NCI-H2081 treated with DMSO at 0.1 percent for 48 hours (cell line): ENCODE data around the gene PHEX.
A peak's percentile ranks its signal among the peaks of the same experiment; 100 is the strongest.

Experiments
- DNase-seq: peaks from one replicate; lab custom pipeline; 2025; lab: John Stamatoyannopoulos, UW

The PHEX gene

DNA sequence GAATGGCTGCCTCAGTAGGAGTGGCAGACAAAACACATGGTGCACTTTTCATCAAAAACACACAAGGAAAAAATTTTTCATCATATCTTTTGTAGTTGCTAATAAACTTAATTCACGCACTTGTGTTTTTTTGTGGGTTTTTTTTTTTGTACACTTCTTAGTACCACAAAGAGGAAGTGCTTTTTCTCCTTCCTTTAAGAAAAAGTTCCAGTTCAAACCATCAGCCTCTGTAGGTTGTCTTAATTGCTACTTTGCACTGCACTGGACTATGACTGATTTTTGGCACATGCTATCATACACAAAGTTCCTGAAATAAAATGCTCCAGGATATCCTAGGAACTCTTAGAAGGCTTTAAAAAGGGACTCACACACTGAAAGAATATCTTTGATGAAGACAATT is at the start of gene PHEX:
Gene PHEX, plus strand, starts transcription at position 242 of the 400 bp plus-strand sequence. CDS start 681 bp downstream, outside the sequence.
- DNase-seq, result no peak

DNA sequence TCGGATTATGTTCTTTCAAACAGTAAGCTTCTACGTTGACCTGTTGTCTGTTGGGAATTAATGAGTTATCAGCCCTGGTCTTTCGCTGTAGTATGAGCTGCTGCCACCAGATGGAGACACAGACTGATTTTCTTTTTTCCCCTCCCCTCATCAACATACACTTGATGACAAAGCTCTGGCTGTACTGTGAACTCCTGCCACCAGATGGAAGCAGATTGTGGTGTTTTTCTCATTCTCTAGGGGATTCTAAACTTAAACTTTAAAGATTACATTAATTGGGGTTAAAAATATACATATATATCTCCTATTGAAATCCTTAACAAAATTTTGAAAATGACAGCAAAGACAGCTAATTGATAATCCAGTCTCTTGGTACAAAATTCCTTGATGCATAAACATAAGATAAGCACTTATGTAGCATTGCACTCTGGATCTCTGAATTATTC is 46.8 kb upstream of the PHEX start:
- DNase-seq, result peak; percentile 53

DNA sequence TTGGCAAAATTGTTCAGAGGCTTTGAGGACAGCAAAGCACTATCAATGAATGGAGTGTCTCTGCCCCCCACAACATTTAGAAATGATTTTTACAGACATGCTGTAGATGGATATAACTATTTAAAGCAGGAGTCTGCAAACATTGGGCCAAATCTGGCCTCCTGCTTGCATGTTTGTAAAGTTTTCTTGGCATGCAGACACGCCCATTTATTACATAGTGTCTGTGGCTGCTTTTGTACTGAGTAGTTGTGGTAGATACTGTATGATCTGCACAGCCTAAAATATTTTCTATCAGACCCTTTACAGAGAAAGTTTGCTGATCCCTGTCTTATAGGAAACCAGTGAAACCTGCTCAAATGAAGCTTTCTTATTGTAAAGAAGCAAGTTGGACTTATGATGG is 45.5 kb upstream of the PHEX start:
- DNase-seq, result no peak

DNA sequence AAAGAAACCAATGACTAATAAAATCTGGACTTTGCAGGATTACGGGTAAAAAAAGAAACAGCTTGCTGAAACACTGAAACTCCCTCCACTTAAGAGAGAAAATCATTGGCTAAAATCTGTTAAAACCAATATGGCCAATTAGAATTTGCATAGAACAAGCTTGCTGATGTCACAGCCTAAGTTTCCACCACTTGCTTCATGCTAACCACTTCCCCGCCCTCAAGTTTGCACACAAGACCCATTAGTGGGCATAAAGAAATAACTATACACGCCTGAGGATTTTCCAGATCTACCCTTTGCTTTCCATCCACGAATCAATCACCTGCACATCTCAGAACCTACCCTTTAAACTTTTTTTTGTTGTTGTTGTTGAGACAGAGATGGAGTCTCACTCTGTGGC is 42.7 kb upstream of the PHEX start:
- DNase-seq, result no peak

DNA sequence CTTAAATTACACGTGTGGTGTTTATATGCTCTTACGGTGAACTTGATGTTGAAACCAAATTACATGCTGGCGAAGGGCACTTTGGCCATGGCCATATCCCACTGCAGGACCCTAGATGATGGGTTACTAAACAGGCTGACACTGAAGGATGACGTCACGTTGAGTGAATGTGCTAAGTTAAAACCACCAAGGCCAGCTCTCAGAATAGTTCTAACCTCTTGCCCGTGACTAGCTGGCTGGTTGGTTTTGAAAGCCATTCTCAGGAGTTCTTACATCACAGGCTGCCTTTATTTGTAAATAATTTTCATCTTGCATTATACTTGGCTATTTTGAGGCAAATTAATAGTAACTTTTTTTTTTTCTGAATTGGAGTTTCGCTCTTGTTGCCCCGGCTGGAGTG is 41.3 kb upstream of the PHEX start:
- no peak for DNase-seq

DNA sequence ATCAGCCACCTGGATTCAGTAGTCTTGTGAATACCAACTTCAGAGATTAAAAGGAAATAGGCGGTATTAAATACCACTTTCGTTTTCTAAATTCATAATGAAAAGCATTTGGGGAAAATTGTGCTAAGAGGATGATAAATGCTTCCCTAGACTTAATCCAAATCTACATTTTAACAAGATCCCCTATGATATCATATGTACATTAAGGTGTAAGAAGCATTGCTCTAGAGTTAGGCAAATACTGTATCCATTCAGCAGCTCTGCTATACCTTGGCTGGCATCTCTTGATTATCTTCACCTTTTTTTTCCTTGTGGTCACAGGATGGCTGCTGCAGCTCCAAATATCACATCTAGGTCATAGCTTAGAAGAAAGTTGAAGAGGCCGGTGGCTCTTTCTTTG is 40.6 kb upstream of the PHEX start:
- DNase-seq, result no peak

DNA sequence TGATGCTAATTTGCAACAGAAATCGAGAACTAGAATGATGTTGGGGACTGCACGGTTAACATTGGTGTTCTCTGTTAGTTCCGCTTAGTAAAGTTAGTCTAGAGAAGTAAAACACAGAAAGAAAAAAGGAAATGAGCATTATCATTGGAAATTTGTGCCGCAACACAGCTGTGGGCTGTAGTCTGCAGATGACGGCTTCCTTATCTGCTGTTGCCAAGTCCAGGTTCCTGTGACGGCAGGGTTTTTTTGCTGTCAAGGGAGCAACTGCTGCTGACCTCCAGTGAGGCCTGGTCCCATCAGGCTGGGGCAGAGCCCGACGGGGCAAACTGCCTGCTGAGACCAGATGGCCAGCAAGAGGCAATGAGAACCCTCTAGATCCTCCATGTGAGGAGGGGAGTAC is 38.9 kb upstream of the PHEX start:
- DNase-seq, result no peak

DNA sequence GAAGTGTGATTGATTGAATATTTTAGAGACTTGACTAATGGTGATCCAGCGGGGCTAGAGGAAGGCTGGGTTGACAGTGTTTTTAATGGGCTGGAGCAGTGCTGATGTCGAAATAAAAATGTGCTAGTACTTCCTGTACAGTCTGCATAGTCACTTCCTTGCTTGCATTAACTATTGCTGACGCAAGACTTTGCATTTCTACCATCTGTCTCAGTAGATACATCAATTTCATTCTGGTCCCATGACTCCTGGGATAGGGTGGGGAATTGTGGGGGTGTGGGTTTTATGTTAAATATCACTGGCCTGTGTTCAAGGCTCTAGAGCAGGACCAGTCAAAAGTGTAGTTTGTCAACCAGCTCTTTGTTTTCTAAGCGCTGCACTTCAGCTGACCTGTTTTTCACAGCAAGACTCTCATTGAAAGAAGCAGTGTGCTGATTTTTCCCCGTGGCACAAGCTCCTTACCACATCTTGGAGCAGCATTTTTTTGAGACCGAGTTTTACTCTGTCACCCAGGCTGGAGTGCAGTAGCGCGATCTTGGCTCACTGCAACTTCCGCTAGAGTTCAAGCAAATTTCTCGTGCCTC is 35.2 kb upstream of the PHEX start:
- DNase-seq, result no peak

DNA sequence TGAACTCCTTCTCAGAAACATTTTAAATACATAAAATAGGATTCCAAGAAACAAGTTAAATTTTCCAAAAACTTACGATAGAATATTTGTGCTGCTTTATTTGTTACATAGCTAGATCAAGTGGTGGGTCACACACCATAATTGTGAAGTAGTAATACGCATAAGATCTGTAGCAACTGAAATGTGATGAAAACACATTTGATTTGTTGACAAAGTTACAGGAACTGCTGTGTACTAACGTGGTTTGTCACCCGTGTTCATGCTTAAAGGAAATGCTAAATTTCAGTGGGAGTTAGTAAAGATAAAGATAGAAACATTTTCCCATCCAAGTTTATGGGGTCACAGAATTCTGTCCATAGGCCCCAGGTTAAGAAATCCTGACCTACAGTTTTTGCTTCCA is 34.1 kb upstream of the PHEX start:
- DNase-seq, result no peak

DNA sequence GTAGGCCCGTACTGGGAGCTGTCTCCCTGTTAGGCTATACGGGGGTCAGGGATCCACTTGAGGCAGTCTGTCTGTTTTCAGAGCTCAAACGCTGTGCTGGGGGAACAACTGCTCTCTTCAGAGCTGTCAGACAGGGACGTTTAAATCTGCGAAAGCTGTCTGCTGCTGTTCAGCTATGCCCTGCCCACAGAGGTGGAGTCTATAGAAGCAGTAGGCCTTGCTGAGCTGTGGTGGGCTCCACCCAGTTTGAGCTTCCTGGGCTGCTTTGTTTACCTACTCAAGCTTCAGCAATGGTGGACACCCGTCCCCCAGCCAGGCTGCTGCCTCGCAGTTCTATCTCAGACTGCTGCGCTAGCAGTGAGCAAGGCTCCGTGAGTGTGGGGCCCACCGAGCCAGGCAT is 27.3 kb upstream of the PHEX start:
- no peak for DNase-seq

DNA sequence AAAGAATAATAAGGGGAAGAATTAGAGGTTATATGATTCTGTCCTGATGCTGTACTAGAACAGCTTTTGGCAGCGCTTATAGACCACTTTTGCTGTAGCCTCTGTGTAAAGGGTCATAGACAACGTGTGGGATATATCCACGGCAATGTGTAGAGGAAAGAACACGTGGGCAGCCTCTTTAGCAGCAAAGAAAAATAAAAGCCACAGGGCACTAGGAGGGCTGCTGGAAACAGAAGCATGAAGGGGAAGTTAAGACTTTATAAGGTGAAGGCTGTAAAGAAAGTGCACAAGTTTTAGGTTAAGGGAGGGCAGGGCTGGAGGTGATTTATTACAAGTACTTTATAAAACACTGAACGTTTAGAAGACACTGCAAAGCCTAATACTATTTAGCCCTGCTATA is 20.1 kb upstream of the PHEX start:
- no peak for DNase-seq

DNA sequence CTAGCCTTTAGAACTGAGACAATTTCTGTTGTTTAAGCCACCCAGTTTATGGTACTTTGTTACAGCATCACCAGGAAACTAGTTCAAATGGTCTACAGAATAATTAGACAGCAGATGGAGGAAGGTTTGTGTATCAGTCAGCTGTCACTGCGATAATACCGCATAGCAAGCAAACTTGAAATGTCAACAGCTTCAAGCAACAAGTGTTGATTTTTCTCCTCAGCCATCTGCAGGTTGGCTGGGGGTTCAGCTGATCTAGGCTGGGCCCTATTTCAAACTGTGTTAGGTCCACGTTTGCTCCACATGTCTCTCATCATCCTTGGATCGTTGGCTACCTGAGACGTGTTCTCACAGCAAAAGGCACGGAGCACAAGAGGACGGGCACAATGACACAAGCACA is 19.2 kb upstream of the PHEX start:
- DNase-seq, result no peak

DNA sequence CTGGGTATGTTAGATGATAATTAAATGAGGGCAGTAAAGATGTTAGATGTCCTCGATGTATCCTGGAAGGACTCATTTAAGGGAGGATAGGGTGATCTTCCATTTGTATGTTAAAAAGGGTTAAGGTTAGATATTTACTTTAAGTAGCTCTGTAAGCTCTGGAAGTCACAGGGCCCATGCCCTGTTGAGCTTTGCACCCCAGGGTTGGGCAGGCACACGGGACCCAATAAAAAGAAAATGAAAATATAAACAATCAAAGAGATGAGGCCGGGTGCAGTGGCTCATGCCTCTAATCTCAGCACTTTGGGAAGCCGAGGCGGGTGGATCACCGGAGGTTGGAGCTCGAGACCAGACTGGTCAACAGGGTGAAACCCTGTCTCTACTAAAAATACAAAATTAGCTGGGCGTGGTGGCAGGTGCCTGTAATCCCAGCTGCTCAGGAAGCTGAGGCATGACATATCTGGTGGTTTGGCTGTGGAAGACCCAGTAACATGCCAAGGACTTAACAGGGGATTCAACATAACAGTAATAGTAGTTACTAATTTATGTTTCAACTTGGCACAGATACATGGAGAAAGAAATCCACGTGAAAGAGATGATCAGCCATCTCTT is 16.9 kb upstream of the PHEX start:
- no peak for DNase-seq

DNA sequence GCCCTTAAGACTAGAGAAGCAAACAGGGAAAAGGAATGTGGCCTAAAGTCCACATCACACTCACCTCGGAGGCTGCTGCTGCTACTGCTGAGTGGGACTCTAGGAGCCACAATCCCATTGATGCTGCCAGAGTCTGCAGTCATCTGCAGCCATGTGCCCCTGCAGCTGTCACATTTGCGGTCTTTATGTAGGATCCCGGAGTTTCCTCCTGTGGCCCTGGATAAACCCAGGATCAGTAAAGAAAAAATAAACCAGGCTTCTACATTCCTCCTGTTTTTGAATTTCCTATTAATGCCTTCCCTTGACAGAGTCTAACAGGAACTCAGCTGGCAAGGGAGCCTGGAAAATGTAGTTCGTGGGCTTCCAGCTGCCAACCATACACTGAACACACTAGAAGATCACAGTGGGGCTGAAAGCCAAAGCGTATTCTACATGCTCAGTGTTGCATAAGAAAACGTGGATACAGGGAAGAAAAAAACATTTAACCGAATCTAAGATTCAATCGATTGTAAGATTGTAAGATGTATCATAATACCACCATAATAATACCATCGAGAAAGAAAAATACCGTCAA is 10.3 kb upstream of the PHEX start:
- DNase-seq, result no peak

DNA sequence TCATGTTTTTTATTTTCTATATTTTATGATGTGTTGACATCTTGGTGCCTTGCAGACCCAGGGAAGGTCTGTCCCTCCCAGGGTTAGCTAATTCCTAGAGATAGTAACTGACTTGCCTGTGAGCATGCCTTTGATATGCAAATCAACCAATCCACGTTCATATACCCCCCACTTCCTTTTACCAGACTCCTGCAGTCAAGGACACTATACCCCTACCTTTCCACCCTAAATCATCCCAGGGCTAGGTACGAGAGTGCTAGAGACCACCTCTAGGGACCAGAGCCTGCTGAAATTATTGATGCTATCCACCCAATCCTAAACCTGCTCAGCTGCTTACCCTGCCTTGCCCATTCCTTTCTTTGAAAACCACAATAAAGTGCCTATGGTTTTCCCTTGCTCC is 7.5 kb upstream of the PHEX start:
- DNase-seq, result no peak

DNA sequence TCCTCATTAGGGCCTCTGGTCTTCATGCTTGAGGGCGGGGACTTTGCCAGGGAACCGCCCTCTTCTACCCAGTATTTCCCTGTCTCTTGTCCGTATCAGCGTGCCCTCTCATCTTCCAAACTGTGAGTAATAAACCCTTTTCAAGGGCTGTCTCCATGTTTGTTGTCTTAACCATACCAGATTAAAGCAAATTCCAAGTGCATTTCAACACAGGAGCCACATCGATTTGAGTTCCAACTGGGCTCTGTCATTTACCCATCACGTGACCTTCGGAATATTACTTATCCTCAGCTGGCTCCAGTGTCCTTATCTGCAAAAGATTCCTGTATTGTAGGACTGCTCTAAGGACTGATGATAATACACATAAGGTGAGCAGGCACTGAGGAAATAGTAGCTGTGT is 6.4 kb upstream of the PHEX start:
- DNase-seq, result no peak

DNA sequence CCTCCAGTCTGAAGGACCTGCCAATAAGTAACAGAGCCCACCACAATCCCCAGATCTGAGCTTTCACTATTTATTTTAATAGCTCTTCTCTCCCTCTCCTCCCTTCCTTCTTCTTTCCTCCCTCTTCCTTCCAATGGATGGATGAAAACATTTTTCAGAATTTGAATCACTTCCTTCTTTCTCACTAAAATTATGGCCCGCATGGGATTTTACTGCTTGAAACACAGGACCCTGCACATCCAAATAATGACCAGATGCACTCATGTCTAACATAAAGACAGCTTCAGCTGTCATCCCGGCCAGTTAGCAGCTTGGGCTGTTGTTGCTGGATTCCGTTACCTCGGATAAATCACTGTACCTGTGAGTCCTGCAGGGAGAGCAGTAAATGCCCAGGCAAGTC is 5.4 kb upstream of the PHEX start:
- DNase-seq, result no peak

DNA sequence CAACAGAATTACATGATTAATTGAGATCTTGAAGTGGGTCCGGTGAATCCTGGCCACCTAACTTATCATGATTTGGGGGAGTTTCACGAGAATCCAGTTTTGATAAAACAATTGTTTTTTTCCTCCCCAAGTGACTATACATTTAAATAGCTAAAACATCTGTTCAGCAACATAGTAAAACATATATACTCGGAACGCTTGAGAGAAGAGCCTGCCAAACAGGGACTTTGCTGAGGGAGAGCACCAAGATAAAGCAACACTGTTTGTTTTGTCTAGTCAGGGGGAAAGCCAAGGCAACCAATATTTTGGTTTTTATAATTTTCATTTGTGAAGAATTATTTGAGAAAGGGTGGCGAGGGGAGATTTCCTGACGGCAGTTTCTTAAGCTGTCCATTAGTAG is 381 bp downstream of the PHEX start:
- no peak for DNase-seq

DNA sequence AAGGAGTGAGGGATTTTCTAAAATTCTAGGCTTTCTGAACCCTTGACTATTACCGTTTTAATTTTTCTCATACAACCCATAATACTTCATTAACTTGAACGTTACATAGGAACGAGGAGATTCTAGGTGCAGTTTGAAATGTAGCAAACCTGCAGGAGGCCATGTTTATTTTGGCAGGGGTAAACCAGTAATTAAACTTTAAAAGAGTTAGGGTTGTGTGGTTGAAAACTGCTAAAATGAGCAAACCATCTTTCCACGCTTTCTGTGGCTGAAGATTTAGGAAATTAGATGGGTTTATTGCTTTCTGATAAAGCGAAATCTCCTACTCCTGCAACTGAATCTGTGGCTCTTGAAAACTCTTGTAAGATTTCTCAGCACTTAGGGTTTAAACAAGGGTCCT is 1.7 kb downstream of the PHEX start:
- no peak for DNase-seq

DNA sequence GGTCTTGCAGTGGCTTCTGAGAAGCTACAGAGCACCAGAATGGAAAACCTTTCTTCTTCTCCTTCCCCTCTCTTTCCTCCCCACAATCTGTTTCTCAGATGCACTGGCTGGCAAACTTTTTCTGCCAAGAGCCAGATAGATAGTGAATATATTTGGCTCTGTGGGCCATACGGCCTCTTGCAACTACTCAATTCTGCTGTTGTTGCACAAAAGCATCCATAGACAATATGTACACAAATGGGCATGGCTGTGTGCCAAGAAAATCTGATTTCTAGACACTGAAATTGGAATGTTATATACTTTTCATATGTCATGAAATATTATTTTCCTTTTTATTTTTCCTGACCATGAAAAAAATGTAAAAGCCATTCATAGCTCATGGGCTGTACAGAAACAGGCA is 3.1 kb downstream of the PHEX start:
- no peak for DNase-seq

DNA sequence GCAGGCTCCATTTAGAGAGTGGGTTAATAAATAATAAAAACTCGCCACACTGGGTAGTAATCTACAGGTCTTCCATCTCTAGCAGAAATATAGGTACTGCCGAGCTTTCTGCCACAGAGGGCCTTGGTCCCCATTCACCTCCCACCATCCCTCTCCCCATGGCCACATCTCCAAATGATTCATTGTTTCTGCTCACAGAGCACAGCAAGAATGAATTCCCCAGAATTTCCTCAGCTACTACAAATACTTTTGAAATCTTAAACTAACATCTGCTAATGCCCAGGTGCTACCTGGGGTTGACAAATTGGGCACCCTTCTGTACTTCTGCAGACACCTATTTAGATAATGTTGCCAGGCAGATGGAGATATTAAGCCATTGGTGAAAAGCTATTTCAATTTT is 5.1 kb downstream of the PHEX start:
- DNase-seq, result no peak

DNA sequence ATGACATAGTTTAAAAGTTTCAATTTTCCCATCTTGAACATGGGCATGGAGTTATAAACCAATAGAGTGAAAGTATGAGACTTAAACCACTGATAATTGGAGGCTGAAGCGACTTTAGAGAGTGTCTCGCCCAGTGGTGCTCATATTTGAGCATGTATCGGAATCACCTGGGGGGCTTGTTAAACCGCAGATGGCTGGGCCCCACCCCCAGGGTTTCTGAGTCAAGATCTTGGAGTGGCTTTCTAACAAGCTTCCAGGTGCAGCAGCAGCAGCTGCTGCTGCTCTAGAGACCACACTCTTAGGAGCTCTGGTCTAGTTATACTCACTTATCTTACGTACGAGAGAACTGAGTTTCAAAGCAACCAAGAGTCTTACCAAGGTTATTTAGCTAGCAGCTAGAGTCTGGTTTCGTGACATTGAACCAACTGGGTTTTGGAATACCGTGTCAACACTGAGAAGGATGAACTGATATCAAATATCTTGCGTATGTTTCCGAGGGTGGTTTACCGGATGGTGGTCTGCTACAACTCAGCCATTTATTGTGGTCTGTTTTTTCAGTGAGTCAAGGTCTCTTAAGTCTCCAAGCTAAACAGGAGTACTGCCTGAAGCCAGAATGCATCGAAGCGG is 5.9 kb downstream of the PHEX start:
- DNase-seq, result no peak

DNA sequence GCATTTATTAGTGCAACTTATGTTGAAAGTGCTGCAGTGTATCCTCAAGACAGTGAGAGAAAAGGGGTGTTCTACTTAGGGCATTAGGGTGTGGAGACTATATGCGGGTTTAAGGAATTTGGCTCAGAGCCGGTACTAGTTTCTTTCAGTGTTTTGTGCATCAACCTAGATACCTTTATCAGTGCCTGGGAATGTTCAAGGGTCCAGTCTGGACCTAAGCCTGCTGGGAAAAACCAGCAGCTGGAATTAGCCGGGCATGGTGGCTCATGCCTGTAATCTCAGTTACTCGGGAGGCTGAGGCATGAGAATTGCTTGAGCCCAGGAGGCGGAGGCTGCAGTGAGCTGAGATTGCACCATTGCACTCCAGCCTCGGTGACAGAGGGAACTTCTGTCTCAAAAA is 7.4 kb downstream of the PHEX start:
- no peak for DNase-seq

DNA sequence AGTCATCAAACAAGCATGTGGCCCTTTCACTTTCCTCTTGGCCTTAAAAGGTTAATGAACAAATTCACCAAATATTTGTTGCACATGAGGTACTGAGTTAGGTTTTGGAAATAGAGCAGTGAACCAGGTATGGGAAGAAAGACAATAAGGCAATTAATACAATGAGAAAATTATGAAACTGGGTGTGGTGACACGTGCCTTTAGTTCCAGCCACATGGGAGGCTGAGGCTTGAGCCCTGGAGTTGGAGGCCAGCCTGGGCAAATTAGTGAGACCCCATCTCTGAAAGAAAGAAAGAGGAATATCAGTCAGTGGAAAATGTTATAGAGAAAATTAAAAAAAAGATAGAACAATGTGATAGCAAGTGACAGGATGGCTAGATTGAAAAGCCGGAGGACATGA is 8.1 kb downstream of the PHEX start:
- DNase-seq, result no peak
